ENCODE data around the gene B4GALNT4. TPM values are rescaled to one million over a fixed set of nuclear protein-coding genes. Genes with fewer than 3 reads are reported as not detected.

The B4GALNT4 gene
- total RNA-seq, 4 donors from 2014 or later = 1.8 to 39.7 (median 19.9) TPM

GRCh38 chr11:418343-419247 lies 49.3 kb downstream of the B4GALNT4 start:
- peaks cover 0 to 10% of the 10 kb centered on the region in 2 donors for H3K4me1 ChIP-seq
- peaks cover 3 to 4% of the 10 kb centered on the region in 2 donors for H3K27me3 ChIP-seq
- no peaks in the 10 kb centered on the region for H3K36me3 ChIP-seq
- intact Hi-C loops (cut with DNase I; ENCODE audit: low total_unique reads) = no loop called here
- TF ChIP-seq POLR2A (IDR thresholded peaks at IDR 0.05) = no peak
- TF ChIP-seq CTCF (IDR thresholded peaks at IDR 0.05) = no peak
- no peaks in the 10 kb centered on the region for H3K9me3 ChIP-seq
- no peak overlapping the region for H3K27ac ChIP-seq
- DNase-seq = no peak
- H3K4me3 ChIP-seq = no peak overlapping the region

GRCh38 chr11:419248-420005 lies 50.1 kb downstream of the B4GALNT4 start:
- no peak overlapping the region for H3K27ac ChIP-seq
- no peak for DNase-seq
- H3K27me3 ChIP-seq = peaks cover 3 to 4% of the 10 kb centered on the region in 2 donors
- TF ChIP-seq CTCF (IDR thresholded peaks at IDR 0.05) = no peak
- no peak for TF ChIP-seq POLR2A (IDR thresholded peaks at IDR 0.05)
- H3K36me3 ChIP-seq = no peaks in the 10 kb centered on the region
- no peak overlapping the region for H3K4me3 ChIP-seq
- H3K9me3 ChIP-seq = no peaks in the 10 kb centered on the region
- intact Hi-C loops (cut with DNase I; ENCODE audit: low total_unique reads) = no loop called here
- H3K4me1 ChIP-seq = peaks cover 0 to 10% of the 10 kb centered on the region in 2 donors

GRCh38 chr11:420054-420910 lies 51.0 kb downstream of the B4GALNT4 start:
- intact Hi-C loops (cut with DNase I; ENCODE audit: low total_unique reads) = no loop called here
- H3K27me3 ChIP-seq = peaks cover 3 to 4% of the 10 kb centered on the region in 2 donors
- no peak for DNase-seq
- H3K4me3 ChIP-seq = no peak overlapping the region
- H3K27ac ChIP-seq = no peak overlapping the region
- H3K4me1 ChIP-seq = peaks cover 0 to 10% of the 10 kb centered on the region in 2 donors
- no peaks in the 10 kb centered on the region for H3K36me3 ChIP-seq
- TF ChIP-seq CTCF (IDR thresholded peaks at IDR 0.05) = no peak
- TF ChIP-seq POLR2A (IDR thresholded peaks at IDR 0.05) = no peak
- H3K9me3 ChIP-seq = no peaks in the 10 kb centered on the region

- no peak for DNase-seq
- Histone ChIP-seq H3K4me3 (no peak overlapping the region), H3K4me1 (peaks cover 0 to 10% of the 10 kb centered on the region in 2 donors), H3K36me3 (no peaks in the 10 kb centered on the region), H3K9me3 (no peaks in the 10 kb centered on the region), H3K27ac (no peak overlapping the region), H3K27me3 (peaks cover 3 to 4% of the 10 kb centered on the region in 2 donors)
- intact Hi-C loops (cut with DNase I; ENCODE audit: low total_unique reads) = no loop called here
- TF ChIP-seq POLR2A (IDR thresholded peaks at IDR 0.05) (no peak), CTCF (IDR thresholded peaks at IDR 0.05) (no peak)
These were observed 51.6 kb downstream of the B4GALNT4 start for GRCh38 chr11:420911-421321.

All from uterus (tissue), 4 donors.